GM23338 (cell line): ENCODE results near the gene DGCR8. TPM values are rescaled to one million over a fixed set of nuclear protein-coding genes. Genes with fewer than 3 reads are reported as not detected.

Experiments used
- NANOG ChIP-seq: IDR thresholded peaks from 2 replicates; pipeline ENCODE4 v1.6.1; 2016; ENCODE audit warnings: antibody characterized with exemption, borderline replicate concordance
- ZNF114 ChIP-seq: fragments of 250-450 bp; sonication (Bioruptor Pico); IDR thresholded peaks from 2 replicates; pipeline ENCODE4 v1.5.0; 2020; ENCODE audit warnings: mild to moderate bottlenecking, moderate library complexity
- ZNF331 ChIP-seq: fragments of 250-450 bp; sonication (Bioruptor Pico); IDR thresholded peaks from 2 replicates; pipeline ENCODE4 v1.5.0; 2020; ENCODE audit warnings: low read depth, mild to moderate bottlenecking, moderate library complexity
- polyA plus RNA-seq: library from polyadenylated mRNA; unstranded; fragments of >200 nt; fragmentation: Nextera tagmentation; extraction: Ambion mirVana; gene quantifications from 2 replicates; pipeline ENCODE4 v1.2.1, GENCODE V29; 2016
- total RNA-seq: library from RNA; depleted of rRNA; stranded (reverse); fragments of >200 nt; shearing (Covaris generic); gene quantifications from 2 replicates; pipeline ENCODE4 v1.2.3, GENCODE V29; 2014
- TF ChIP-seq, protein P1 (sequence below): fragments of 250-450 bp; sonication (Bioruptor Pico); IDR thresholded peaks from 2 replicates; pipeline ENCODE4 v1.5.0; 2020; ENCODE audit warnings: mild to moderate bottlenecking, moderate library complexity
- TF ChIP-seq, protein P2 (sequence below), 2 experiments: fragments of 200-600 bp in 1 of 2; sonication (generic) in 1 of 2; conservative IDR thresholded peaks; 2 replicates each; pipeline versions ENCODE4 v1.5.1 to v1.6.1; 2016 to 2017; ENCODE audit warnings: antibody characterized with exemption in 2 of 2, low read depth in 2 of 2, mild to moderate bottlenecking in 2 of 2, moderate library complexity in 1 of 2

The DGCR8 gene
- total and polyA plus RNA-seq, 2 experiments from 2014 or later: 12.2 to 48.9 TPM

DNA sequence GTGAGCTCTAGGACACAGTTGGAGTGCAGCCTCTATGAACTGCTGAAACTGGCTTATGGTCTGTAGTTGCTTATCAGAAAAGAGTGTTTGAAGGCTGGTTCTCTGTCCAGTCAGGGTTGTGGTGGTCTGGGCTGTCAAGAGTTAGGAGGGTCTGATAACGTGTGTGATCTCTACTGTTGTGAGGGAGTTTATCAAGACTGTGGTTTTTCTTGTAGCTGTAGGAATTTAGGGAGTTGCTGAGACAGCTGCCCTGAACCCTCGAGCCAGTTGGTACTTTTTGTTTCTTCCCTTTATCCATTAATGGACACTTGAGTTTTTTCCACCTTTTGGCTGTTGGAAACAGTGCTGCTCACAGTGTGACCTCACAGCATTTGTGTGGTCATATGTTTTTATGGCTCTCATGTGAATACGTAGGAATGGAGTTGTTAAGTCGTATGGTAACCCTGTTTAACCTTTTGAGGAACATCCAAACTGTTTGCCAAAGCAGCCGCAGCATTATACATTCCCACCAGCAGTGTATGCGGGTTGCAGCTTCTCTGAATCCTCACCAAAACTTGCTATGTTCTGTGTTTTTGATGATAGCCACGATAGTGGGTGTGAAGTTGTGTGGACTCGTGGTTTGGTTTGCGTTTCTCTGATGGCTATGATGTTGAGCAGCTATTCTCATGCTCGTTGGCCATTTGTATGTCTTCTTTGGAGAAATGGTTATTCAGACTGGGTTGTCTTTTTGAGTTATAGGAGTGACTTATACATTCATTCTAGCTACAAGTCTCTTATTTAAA is 20.9 kb upstream of the DGCR8 start (continued):
- TF ChIP-seq, protein P1, sequence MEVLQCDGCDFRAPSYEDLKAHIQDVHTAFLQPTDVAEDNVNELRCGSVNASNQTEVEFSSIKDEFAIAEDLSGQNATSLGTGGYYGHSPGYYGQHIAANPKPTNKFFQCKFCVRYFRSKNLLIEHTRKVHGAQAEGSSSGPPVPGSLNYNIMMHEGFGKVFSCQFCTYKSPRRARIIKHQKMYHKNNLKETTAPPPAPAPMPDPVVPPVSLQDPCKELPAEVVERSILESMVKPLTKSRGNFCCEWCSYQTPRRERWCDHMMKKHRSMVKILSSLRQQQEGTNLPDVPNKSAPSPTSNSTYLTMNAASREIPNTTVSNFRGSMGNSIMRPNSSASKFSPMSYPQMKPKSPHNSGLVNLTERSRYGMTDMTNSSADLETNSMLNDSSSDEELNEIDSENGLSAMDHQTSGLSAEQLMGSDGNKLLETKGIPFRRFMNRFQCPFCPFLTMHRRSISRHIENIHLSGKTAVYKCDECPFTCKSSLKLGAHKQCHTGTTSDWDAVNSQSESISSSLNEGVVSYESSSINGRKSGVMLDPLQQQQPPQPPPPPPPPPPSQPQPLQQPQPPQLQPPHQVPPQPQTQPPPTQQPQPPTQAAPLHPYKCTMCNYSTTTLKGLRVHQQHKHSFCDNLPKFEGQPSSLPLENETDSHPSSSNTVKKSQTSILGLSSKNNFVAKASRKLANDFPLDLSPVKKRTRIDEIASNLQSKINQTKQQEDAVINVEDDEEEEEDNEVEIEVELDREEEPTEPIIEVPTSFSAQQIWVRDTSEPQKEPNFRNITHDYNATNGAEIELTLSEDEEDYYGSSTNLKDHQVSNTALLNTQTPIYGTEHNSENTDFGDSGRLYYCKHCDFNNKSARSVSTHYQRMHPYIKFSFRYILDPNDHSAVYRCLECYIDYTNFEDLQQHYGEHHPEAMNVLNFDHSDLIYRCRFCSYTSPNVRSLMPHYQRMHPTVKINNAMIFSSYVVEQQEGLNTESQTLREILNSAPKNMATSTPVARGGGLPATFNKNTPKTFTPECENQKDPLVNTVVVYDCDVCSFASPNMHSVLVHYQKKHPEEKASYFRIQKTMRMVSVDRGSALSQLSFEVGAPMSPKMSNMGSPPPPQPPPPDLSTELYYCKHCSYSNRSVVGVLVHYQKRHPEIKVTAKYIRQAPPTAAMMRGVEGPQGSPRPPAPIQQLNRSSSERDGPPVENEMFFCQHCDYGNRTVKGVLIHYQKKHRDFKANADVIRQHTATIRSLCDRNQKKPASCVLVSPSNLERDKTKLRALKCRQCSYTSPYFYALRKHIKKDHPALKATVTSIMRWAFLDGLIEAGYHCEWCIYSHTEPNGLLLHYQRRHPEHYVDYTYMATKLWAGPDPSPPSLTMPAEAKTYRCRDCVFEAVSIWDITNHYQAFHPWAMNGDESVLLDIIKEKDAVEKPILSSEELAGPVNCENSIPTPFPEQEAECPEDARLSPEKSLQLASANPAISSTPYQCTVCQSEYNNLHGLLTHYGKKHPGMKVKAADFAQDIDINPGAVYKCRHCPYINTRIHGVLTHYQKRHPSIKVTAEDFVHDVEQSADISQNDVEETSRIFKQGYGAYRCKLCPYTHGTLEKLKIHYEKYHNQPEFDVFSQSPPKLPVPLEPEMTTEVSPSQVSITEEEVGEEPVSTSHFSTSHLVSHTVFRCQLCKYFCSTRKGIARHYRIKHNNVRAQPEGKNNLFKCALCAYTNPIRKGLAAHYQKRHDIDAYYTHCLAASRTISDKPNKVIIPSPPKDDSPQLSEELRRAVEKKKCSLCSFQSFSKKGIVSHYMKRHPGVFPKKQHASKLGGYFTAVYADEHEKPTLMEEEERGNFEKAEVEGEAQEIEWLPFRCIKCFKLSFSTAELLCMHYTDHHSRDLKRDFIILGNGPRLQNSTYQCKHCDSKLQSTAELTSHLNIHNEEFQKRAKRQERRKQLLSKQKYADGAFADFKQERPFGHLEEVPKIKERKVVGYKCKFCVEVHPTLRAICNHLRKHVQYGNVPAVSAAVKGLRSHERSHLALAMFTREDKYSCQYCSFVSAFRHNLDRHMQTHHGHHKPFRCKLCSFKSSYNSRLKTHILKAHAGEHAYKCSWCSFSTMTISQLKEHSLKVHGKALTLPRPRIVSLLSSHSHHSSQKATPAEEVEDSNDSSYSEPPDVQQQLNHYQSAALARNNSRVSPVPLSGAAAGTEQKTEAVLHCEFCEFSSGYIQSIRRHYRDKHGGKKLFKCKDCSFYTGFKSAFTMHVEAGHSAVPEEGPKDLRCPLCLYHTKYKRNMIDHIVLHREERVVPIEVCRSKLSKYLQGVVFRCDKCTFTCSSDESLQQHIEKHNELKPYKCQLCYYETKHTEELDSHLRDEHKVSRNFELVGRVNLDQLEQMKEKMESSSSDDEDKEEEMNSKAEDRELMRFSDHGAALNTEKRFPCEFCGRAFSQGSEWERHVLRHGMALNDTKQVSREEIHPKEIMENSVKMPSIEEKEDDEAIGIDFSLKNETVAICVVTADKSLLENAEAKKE (CRISPR knock-in tag): no peak
- TF ChIP-seq ZNF114 (CRISPR knock-in tag) (no peak), ZNF331 (CRISPR knock-in tag) (no peak), NANOG (no peak)
- TF ChIP-seq, protein P2, sequence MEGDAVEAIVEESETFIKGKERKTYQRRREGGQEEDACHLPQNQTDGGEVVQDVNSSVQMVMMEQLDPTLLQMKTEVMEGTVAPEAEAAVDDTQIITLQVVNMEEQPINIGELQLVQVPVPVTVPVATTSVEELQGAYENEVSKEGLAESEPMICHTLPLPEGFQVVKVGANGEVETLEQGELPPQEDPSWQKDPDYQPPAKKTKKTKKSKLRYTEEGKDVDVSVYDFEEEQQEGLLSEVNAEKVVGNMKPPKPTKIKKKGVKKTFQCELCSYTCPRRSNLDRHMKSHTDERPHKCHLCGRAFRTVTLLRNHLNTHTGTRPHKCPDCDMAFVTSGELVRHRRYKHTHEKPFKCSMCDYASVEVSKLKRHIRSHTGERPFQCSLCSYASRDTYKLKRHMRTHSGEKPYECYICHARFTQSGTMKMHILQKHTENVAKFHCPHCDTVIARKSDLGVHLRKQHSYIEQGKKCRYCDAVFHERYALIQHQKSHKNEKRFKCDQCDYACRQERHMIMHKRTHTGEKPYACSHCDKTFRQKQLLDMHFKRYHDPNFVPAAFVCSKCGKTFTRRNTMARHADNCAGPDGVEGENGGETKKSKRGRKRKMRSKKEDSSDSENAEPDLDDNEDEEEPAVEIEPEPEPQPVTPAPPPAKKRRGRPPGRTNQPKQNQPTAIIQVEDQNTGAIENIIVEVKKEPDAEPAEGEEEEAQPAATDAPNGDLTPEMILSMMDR (conservative IDR thresholded peaks at IDR 0.05; ENCODE audit: low read depth in 2 of 2): no peak
